ENCODE results near the gene KANSL3. TPM values are rescaled to one million over a fixed set of nuclear protein-coding genes. Genes with fewer than 3 reads are reported as not detected.
A peak's percentile ranks its signal among the peaks of the same experiment; 100 is the strongest.
"Not testable (repeated sequence)": the region's sequence is repeated elsewhere in the genome, so short reads cannot be mapped to it uniquely, and the experiment has no call there.

The KANSL3 gene
- total RNA-seq, 1 donor from 2014 or later, result 31.9 TPM

DNA sequence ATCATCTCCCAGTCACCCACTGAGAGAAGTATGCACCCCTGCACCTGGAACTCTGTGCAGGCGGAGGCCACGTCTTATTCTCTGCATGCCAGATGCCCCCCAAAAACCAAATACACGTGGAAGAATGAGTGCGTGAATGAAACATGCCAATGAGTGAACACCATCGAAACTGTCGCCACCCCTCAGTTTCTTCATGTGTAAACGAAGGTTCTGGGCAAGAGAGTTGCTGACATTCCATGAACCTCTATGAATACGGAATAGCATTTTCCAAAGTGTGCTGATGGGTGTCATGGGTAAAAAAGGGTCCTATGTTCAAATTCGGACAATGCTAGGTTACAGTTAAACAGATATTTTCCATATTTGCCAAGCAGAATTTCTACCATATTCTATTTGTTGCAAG, 24.2 kb upstream of the KANSL3 start:
- intact Hi-C loops (cut with DNase I), result no loop called here
- ATAC-seq (no peak), DNase-seq (ENCODE audit: missing footprints) (no peak)

DNA sequence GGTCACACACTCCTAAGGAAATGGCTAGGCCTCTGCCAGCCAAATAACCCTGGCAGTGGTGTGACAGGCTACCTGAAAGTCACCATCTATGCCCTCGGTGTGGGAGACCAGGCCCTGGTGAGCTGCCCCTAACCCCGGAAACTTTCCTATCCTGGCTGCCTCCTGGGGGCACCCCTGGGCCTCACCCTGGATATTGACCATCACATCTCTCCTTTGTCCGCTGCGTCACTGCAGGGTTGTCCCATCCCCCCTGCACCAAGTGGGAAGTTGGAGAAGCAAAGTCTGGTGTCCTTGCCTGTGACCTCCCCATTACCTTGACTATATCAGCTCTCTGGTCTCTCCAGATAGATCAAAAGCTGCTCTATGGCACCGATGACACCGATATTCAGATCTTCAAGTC, 23.2 kb upstream of the KANSL3 start:
- DNase-seq (ENCODE audit: missing footprints), result no peak
- intact Hi-C loops (cut with DNase I), result no loop called here
- no peak for ATAC-seq

DNA sequence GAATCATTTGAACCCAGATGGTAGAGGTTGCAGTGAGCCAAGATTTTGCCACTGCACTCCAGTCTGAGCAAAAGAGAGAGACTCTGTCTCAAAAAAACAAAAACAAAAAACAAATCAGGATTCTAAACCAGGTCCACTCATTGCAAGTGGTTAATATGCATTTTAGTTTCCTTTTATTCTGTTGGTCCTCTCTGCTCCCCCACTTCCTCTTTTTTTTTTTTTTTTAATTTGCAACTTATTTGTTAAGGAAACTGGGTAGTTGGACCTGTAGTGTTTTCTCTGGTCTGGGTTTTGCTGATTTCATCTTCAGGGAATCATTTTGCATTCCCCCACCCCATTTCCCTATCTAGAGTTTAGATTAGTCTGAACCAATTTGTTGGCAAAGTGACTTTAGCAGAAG, 18.4 kb upstream of the KANSL3 start:
- ATAC-seq, result no peak
- DNase-seq (ENCODE audit: missing footprints), result no peak
- intact Hi-C loops (cut with DNase I), result no loop called here

DNA sequence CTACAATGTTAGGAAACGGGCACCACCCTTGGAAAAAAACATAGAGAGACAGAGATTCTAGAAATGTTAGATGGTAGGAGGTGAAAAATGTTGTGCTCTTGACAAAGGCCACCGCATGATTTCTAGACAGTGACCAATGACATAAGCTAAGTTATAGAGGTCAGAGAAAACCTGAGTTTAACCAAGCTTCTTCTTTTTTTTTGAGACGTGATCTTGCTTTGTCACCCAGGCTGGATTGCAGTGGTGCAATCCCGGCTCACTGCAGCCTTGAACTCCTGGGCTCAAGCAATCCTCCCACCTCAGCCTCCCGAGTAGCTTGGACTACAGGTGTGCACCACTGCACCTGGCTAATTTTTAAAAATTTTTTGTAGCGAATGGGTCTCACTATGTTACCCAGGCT, 17.4 kb upstream of the KANSL3 start:
- DNase-seq (ENCODE audit: missing footprints), result no peak
- ATAC-seq, result no peak
- intact Hi-C loops (cut with DNase I), result no loop called here

DNA sequence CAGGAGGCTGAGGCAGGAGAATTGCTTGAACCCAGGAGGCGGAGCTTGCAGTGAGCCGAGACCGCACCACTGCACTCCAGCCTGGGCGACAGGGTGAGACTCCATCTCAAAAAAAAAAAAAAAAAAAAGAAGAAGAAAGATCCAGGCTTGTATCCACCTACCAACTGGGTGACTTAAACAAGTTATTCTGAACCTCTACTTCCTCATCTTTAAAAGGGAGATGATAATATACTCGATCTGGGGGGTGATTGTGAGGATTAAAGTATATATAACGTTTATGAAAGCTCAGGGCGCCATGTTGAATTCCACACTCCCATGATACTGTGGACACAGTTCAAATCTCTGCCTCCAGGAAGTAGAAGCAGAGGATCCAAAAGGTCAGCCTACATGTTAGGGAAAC, 16.7 kb upstream of the KANSL3 start:
- ATAC-seq; intact Hi-C loops (cut with DNase I); DNase-seq (ENCODE audit: missing footprints): not testable (repeated sequence)

DNA sequence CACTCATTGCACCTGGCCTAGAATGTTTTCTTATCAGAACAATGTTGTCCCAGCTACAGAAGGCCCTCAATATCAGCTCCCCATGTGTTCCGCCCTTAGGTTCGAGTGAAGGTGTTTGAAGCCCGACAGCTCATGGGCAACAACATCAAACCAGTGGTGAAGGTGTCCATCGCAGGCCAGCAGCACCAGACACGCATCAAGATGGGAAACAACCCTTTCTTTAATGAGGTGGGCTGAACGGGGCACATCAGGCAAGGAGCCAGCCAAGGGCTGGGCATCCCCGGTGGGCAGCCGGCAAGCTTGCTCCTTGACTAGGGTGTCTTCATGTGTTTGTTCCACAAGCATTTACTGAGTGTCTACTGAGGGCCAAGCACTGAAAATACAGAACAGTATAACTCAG, 13.7 kb upstream of the KANSL3 start:
- DNase-seq (ENCODE audit: missing footprints) (no peak), ATAC-seq (no peak)
- intact Hi-C loops (cut with DNase I), result no loop called here

DNA sequence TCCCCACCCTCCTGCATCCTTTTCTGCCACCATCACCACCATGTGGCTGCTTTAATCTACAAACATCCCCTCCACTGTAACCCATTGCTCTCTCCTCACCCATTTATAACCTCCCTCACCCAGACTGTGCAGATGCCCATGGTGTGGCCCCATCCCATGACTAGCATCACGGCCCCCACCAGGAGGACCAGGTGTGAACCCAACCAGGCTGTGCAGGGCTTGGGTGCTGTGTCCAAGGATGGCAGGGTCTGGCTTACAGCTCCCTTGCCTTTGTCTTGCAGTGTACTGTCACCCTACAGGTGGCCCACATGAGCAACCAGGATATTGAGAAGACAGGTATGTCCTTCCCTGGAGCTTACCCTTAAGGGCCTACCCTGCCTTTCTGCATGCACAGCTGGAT, 11.2 kb upstream of the KANSL3 start:
- DNase-seq (ENCODE audit: missing footprints), result no peak
- no peak for ATAC-seq
- intact Hi-C loops (cut with DNase I), result no loop called here

DNA sequence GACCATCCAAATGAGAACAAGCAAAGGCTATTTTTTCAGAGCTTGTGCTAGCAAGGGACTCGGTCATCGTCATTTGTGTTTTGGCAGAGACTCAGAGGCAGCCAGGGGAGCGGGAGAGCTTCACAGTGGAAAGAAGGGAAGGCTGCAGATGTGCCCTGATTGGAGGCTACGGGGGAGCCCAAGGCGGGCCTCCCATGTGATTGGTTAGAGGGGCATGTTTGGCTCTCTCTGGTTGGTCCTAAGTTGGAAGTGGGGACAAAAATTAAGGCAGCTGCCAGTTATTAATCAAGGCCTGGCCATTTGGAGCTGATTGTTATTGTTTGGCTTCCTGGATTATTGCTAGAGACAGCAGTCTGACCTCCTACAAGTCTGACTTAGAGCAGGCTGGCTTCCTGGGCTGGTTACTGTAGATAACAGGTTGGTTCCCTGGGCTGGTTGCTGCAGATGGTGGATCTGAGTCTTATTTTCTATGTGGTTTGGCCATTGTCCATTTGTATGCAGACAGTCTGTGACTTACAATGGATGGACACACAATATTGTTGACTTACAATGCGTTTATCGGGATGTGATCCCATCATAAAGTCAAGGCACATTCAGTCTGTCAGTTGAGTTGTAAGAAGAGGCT, 10.3 kb upstream of the KANSL3 start:
- no peak for ATAC-seq
- intact Hi-C loops (cut with DNase I), result no loop called here
- no peak for DNase-seq (ENCODE audit: missing footprints)

DNA sequence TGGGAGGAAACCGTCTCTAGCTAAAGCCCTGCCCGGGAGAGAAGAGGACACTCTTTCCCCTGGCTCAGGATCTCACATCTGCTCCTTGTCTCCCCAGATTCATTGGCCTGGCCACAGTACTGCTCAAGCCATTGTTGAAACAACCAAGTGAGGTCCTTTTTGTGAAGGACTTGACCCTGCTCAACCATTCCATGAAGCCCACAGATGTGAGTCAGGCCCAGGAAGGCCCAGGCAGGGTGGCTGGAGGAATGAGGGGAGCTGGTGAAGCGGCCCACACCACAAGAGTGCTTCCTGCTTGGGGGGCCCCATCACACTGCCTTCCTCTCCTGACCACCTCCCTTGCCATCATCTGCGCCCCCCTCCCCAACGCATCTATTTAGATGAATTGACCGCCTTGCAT, 9.6 kb upstream of the KANSL3 start:
- DNase-seq (ENCODE audit: missing footprints), result no peak
- intact Hi-C loops (cut with DNase I), result no loop called here
- ATAC-seq, result no peak

DNA sequence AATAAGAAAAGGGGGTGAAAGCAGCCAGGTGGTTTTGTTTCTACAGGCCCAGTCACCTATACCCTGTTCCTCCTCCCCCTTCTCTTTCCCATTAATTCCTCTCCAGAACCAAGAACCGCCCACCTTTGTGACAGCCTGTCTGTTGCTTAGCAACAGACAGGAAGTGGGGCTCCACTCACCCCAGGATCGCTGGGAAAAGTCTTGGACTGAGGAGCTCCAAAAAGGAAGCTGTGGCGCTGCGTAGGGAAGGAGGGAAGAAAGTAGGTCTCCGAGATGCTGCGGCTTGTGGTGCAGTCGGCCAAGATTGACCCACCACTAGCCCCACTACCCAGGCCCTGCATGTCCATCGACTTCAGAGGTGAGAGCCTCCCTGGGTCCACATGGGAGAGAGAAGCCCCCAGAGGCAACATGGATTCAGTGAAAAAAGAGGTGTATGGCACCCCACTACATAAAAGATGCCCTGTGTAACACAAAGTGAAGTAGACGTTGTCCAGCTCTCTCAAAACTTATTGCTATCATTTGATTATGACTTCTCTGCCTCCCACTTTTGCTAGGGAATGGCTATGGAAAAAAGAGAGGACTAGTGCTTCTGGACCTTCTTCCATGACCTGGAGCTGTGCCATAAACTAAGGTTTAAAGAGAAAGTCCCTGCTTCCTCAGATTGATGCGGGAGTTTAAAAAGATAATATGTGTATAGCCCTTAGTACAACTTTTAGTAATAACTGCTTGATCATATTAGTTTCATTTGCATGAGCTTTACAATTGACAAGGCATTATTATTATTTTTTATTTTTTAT, 4.7 kb upstream of the KANSL3 start, which contains the start of gene FER1L5:
Gene FER1L5, plus strand, starts transcription at position 201 of the 797 bp plus-strand sequence. Its CDS starts 73 bp downstream, at position 274.
- no peak for DNase-seq (ENCODE audit: missing footprints)
- no peak for ATAC-seq
- intact Hi-C loops (cut with DNase I), result no loop called here

DNA sequence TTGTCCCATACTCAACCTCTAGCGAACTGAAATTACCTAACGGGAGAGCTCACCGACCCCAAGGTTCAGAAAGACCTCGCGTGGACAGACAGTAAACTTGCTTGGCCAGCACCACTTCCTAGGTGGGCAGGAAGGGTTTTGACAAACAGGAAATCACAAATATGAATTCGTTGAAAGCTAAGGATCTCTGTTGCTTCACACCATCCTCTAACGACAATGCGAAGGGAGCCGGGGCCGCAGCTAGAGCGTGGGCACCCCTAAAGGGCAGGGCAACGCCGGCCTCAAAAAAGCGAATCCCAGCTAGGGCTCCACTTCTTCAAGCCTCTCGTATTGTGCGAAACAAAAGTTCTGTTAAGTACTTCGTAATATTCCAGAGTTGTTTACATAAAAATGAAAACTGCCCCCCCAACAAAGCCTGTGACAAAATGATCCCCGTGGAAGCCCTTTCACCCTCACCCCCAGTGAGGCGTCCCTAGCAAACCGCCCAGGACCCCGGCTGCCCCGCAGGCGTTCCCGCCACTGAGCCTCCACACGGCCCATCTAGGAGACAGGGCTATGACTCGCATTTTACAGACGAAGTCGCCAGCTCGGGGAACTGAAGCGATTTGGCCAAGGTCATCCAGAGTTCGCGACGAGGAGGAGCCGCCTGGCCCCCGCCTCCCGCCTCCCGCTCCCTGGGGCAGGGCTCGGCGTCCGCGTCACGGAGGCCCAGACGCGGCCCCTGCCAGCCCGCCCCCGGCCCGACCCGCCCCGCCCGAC, 548 bp downstream of the KANSL3 start:
- DNase-seq (ENCODE audit: missing footprints) (peak; percentile 95), ATAC-seq (peak; percentile 91)
- intact Hi-C loops (cut with DNase I), result loop anchor here (1.0 to 5.0 kb wide), 5 partner anchors 10 to 180 kb away; partner anchors contain the start of genes CNNM3, CNNM4 and LMAN2L

DNA sequence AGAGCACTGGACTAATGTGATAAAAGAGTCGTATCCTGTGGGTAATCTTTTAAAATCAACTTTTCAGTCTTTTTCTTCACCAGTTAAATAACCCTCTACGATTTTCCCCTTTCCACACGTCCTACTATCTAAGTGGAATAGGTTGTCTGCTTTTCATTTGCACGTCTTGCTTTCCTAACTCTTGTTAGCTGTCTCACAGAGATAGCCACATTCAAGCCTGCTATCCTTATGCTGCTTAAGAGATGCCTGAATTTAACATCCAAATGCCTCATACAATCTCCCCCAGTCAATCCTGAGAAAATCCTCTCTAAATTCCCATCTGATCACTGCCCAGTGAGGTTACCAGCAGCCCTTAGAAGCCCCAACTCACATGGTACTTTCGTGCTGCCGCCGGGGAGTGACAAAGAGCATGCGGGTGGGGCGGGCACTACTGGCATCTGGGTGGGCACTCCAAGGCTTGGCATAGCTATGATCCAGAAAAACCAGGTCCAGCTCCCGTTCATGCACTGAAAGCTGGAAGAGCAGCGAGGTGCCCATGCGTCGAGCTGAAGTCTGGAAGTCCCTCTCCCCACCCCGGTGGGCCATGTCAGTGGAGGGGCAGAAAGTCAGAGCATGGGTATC, 1.5 kb downstream of the KANSL3 start:
- intact Hi-C loops (cut with DNase I), result loop anchor here (1.0 to 5.0 kb wide), 3 partner anchors 9 to 181 kb away; partner anchors contain the start of genes CNNM3 and LMAN2L
- no peak for ATAC-seq
- DNase-seq (ENCODE audit: missing footprints), result no peak

DNA sequence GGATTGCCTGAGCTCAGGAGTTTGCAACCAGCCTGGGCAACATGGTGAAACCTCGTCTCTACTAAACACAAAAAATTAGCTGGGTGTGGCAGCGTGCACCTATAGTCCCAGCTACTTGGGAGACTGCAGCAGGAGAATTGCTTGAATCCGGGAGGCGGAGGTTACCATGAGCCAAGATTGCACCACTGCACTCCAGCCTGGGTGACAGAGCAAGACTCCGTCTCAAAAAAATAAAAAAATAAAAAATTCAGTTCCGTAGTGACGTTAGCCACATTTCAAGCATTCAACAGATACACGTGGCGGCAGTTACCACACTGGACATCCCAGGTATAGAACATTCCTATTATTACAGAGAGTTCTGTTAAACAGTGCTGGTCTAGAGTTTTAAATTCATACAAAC, 4.5 kb downstream of the KANSL3 start:
- ATAC-seq (no peak), DNase-seq (ENCODE audit: missing footprints) (no peak)
- intact Hi-C loops (cut with DNase I), result no loop called here

DNA sequence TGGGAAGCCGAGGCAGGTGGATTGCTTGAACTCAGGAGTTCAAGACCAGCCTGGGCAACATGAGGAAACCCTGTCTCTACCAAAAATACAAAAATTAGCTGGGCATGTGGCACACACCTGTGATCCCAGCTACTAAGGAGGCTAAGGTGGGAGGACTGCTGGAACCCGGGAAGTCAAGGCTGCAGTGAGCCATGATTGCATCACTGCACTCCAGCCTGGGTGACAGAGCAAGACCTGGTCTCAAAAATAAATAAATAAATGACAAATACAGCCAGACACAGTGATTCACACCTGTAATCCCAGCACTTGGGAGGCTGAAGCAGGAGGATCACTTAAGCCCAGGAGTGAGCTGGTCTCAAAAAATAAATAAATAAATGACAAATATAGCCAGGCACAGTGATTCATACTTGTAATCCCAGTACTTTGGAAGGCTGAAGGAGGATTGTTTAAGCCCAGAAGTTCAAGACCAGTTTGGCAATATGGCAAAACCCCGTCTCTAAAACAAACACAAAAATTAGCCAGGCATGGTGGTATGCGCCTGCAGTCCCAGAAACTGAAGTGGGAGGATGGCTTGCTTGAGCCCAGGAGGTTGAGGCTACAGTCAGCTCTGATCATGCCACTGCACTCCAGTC, 6.2 kb downstream of the KANSL3 start:
- intact Hi-C loops (cut with DNase I), result no loop called here
- ATAC-seq (no peak), DNase-seq (ENCODE audit: missing footprints) (no peak)

DNA sequence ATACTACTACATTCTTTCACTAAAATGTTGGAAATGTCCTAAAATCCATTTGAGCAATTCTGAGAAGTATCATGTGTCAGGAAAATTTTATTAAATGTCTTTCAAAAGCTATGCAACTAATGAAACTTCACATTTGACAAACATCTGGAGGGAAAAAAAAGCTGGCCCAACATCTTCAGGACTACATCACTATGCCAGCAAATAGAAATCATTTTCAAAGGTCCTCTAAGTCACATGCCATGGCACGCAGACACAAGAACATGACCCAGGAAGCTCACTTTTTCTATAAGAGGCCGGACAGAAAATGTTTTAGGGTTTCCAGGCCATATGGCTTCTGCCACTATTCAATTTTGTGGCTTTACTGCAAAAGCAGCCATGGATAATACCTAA, 11.6 kb downstream of the KANSL3 start:
- no peak for DNase-seq (ENCODE audit: missing footprints)
- intact Hi-C loops (cut with DNase I), result no loop called here
- ATAC-seq, result no peak

DNA sequence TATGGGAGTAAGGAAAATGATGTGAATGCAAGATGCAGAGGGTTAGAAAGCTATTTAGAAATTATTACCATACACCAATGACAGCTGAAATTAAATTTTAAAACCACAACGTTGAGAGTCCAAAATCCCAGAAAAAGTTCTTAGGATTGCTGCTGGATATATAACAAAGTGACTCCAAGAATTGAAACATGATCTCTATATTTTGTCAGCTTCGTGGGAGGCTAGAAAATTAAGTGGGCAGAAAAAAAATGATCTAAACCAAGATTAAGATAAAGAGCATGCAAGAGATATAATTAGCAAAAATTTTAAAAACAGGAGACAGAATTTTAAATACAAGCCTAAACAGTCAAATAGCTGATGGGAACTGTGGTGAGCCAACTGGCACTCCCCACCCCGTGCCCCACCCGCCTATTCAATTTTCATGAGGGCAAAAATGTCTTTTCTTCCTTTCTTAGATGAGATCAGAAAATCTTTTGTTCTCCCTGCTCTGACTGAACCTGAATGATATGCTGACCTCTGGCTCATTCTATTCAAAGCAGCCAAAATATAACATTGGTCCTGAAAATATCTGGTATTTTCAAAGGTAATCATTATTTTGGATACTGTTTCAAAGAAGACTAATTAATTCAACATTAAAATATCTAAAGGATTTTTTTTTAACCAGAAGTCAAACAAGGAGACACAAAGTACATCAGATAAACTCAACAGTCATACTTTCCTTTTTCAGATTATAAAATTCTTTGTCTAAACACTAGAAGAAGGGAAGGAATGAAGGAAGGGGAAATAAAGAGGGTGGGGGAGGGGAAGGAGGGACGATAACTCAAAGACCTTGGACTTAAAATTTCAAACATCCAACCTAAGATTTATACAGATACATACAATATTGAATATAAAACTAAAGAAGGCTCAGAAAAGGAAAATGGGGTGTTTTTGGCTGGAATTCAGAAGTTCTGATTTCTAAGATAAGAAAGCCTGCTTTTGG, 12.2 kb downstream of the KANSL3 start:
- DNase-seq (ENCODE audit: missing footprints) (no peak), ATAC-seq (no peak)
- intact Hi-C loops (cut with DNase I), result no loop called here

DNA sequence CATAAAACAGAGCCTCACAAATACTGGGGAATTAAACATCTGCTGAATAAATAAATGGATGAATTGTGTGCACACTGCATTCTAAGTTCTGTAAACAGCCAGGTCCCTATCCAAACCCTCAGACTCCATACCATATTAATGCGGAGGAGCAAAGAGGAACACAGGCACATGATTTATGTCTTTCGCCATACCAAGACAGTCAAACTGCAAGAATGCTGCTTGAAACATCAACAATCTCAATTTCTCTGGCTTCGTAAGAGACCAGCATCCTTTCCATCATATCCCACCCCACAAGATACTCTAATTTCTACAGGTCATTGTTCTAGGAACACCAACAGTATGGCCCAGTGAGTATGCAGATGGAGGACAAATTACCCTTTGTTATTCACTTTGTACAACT, 15.0 kb downstream of the KANSL3 start:
- ATAC-seq, result no peak
- intact Hi-C loops (cut with DNase I), result no loop called here
- no peak for DNase-seq (ENCODE audit: missing footprints)

DNA sequence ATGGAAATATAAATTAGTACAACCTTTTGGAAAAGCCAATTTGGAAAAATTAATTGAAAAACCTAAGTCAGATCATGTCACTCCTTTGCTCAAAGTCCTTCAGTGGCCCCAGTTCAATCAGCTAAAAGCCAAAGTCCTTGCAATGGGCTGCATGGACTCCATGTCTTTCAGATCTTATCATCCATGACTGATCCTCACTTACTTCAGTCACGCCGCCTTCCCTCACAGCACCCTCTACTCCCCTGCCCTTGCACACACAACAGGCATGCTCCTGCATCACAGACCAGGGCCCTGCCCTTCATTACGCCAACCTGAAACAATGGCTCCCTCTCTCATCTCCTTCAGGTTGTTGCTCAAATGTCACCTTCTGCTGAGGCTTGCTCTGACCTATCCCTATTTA, 15.6 kb downstream of the KANSL3 start:
- ATAC-seq (no peak), DNase-seq (ENCODE audit: missing footprints) (no peak)
- intact Hi-C loops (cut with DNase I), result no loop called here

All from Right ventricle myocardium inferior (tissue), 1 donor.